22Rv1 (cell line): ENCODE results near the gene PODNL1.

Source experiments
- ZFX ChIP-seq: fragments of 450-650 bp; IDR thresholded peaks from 2 replicates; pipeline ENCODE4 v1.6.1; 2017; ENCODE audit warnings: antibody characterized with exemption, borderline replicate concordance
- TF ChIP-seq, protein P1 (sequence below): fragments of 450-650 bp; IDR thresholded peaks from 2 replicates; pipeline ENCODE4 v1.5.1; 2017; ENCODE audit warnings: mild to moderate bottlenecking

GRCh38 chr19:13984186-13984585 is 46.0 kb upstream of the PODNL1 start:
- TF ChIP-seq, protein P1, sequence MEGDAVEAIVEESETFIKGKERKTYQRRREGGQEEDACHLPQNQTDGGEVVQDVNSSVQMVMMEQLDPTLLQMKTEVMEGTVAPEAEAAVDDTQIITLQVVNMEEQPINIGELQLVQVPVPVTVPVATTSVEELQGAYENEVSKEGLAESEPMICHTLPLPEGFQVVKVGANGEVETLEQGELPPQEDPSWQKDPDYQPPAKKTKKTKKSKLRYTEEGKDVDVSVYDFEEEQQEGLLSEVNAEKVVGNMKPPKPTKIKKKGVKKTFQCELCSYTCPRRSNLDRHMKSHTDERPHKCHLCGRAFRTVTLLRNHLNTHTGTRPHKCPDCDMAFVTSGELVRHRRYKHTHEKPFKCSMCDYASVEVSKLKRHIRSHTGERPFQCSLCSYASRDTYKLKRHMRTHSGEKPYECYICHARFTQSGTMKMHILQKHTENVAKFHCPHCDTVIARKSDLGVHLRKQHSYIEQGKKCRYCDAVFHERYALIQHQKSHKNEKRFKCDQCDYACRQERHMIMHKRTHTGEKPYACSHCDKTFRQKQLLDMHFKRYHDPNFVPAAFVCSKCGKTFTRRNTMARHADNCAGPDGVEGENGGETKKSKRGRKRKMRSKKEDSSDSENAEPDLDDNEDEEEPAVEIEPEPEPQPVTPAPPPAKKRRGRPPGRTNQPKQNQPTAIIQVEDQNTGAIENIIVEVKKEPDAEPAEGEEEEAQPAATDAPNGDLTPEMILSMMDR: no peak
- no peak for TF ChIP-seq ZFX
